ENCODE results near the gene PIK3CD. TPM values are rescaled to one million over a fixed set of nuclear protein-coding genes. Genes with fewer than 3 reads are reported as not detected.
A peak's percentile ranks its signal among the peaks of the same experiment; 100 is the strongest.

PIK3CD gene
- total and polyA plus RNA-seq, 2 of the 4 experiments (the other 2 are of a cell fraction), result 5.0 to 12.1 TPM

DNA sequence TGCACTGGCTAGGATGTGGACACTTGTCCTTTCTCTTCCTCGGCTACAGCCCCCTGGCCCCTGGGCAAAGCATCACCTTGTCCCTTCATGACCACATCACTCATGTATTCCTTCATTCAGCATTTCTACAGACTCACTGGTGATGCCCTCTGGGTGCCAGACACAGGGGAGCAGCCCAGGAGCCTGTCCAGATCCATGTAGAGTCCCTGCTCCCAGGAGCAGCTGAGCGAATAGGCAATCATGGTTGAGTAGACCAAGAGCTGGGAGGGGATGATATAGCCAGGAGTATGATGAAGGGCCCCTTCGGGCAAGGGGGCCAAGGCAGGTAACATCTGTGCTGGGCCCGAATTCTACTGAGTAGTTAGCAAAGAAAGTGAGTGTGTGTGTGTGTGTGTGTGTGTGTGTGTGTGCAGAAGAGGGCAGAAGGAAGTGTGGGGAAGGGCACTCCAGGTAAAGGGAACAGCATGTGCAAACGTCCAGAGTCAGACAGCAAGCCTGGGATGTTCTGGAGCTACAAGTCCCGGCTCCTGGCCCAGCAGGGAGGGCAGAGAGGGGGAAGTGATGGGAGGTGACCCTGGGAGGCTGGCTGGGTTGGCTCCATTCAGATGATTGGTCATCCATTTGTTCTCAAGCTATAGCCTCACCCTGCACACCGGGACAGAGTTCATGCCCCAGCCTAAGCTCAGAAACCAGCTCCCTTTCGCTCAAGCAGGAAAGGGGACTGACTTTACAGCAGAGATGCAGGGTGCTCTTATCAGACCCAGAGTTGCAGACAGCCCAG lies 21.0 kb upstream of the PIK3CD start:
- no peaks in the 10 kb centered on the region for H3K36me3 ChIP-seq (ENCODE audit: control insufficient read depth, insufficient read depth, low read length)
- ChIA-PET CTCF (interaction anchor here (0.6 to 0.7 kb wide), 2 partner anchors 73 to 320 kb away, joined by 3 read pairs; no protein-coding TSS in a partner anchor), POLR2A (ENCODE audit: unreplicated experiment) (no interaction called here)
- intact Hi-C loops (cut with micrococcal nuclease) (no loop called here), dilution Hi-C loops (cut with HindIII; ENCODE audit: low sequenced_read_pairs, unreplicated experiment) (no loop called here), in situ Hi-C loops (cut with MboI; ENCODE audit: low sequenced_read_pairs) (loop anchor here (5.0 kb wide), 1 partner anchor 237 kb away; no protein-coding TSS in a partner anchor)
- no peak overlapping the region for H3K23ac ChIP-seq (ENCODE audit: low read depth, low read length)
- H2BK20ac ChIP-seq (ENCODE audit: low read depth, low read length), result no peak overlapping the region
- no peaks in the 10 kb centered on the region for H4K20me1 ChIP-seq (ENCODE audit: insufficient read depth, low read length)
- H4K91ac ChIP-seq (ENCODE audit: insufficient read depth, low read depth, low read length), result no peak overlapping the region
- H3K4me3 ChIP-seq (ENCODE audit: insufficient read depth, low read depth, low read length), result no peak overlapping the region
- no peak overlapping the region for H4K5ac ChIP-seq (ENCODE audit: low read depth, low read length)
- 89% methylated on average over 5 of the region's 8 CpGs; no CpG with 5 or more reads in 1 of the 2 experiments for WGBS, 2 experiments (ENCODE audit: extremely low coverage in 2 of 2, insufficient read length in 1 of 2)
- no peak overlapping the region for H3K4ac ChIP-seq (ENCODE audit: low read depth, low read length)
- BruUV-seq (replicated peaks), result no TSS peak
- H3K56ac ChIP-seq (ENCODE audit: extremely low read depth, insufficient read depth, low read length), result no peak overlapping the region
- H2AK5ac ChIP-seq (ENCODE audit: low read depth, low read length), result no peak overlapping the region
- H3K9me3 ChIP-seq (ENCODE audit: control insufficient read depth, insufficient read depth, low read length), result peaks cover 3% of the 10 kb centered on the region; the same call in 1 of the 2 replicates
- H3K27me3 ChIP-seq (ENCODE audit: control insufficient read depth, insufficient read depth, low read length), result peaks cover 11% of the 10 kb centered on the region
- peak overlapping the region; percentile 43 for H2AFZ ChIP-seq (replicated peaks; ENCODE audit: low read length, poor library complexity)
- H4K8ac ChIP-seq (ENCODE audit: low read depth in 2 of 2, low read length in 2 of 2), result no peak overlapping the region
- no peaks in the 10 kb centered on the region for H3K9me1 ChIP-seq (ENCODE audit: insufficient read depth, low read length)
- H3K9ac ChIP-seq (ENCODE audit: low read depth, low read length), result no peak overlapping the region
- no peak overlapping the region for H3K27ac ChIP-seq (ENCODE audit: insufficient read depth, low read length)
- no peak overlapping the region for H2BK5ac ChIP-seq (ENCODE audit: low read depth, low read length, poor library complexity, severe bottlenecking)
- no peak for ATAC-seq (ENCODE audit: low read depth)
- H3K4me2 ChIP-seq (ENCODE audit: low read depth, low read length), result no peak overlapping the region
- no peaks in the 10 kb centered on the region for H3K4me1 ChIP-seq (ENCODE audit: control insufficient read depth, insufficient read depth, low read length)
- H2BK15ac ChIP-seq (ENCODE audit: low read depth, low read length), result no peak overlapping the region
- H2BK120ac ChIP-seq (ENCODE audit: low read depth, low read length), result no peak overlapping the region
- no peak overlapping the region for H3K18ac ChIP-seq (ENCODE audit: low read depth, low read length)
- H2AK9ac ChIP-seq (replicated peaks; ENCODE audit: low read depth, low read length, poor library complexity), result peak overlapping the region; percentile 65
- H3K79me1 ChIP-seq (ENCODE audit: low read depth in 1 of 2, low read length in 2 of 2), result no peaks in the 10 kb centered on the region
- no peak overlapping the region for H3K14ac ChIP-seq (replicated peaks; ENCODE audit: low read depth, low read length)
- DNase-seq, result no peak
- TF ChIP-seq, protein P1, sequence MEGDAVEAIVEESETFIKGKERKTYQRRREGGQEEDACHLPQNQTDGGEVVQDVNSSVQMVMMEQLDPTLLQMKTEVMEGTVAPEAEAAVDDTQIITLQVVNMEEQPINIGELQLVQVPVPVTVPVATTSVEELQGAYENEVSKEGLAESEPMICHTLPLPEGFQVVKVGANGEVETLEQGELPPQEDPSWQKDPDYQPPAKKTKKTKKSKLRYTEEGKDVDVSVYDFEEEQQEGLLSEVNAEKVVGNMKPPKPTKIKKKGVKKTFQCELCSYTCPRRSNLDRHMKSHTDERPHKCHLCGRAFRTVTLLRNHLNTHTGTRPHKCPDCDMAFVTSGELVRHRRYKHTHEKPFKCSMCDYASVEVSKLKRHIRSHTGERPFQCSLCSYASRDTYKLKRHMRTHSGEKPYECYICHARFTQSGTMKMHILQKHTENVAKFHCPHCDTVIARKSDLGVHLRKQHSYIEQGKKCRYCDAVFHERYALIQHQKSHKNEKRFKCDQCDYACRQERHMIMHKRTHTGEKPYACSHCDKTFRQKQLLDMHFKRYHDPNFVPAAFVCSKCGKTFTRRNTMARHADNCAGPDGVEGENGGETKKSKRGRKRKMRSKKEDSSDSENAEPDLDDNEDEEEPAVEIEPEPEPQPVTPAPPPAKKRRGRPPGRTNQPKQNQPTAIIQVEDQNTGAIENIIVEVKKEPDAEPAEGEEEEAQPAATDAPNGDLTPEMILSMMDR (conservative IDR thresholded peaks at IDR 0.05; ENCODE audit: low read depth, low read length), result no peak
- no peak for TF ChIP-seq RAD21 (IDR thresholded peaks at IDR 0.05; ENCODE audit: low read length)
- TF ChIP-seq NFE2L2 (IDR thresholded peaks at IDR 0.05; ENCODE audit: low read depth, low read length), result no peak
- TF ChIP-seq CHD1 (IDR thresholded peaks at IDR 0.05; ENCODE audit: low read depth, low read length), result no peak
- TF ChIP-seq RFX5 (IDR thresholded peaks at IDR 0.05; ENCODE audit: low read depth, low read length), result no peak
- no peak for TF ChIP-seq CEBPB (IDR thresholded peaks at IDR 0.05; ENCODE audit: low read depth, low read length)
- TF ChIP-seq, protein P2, sequence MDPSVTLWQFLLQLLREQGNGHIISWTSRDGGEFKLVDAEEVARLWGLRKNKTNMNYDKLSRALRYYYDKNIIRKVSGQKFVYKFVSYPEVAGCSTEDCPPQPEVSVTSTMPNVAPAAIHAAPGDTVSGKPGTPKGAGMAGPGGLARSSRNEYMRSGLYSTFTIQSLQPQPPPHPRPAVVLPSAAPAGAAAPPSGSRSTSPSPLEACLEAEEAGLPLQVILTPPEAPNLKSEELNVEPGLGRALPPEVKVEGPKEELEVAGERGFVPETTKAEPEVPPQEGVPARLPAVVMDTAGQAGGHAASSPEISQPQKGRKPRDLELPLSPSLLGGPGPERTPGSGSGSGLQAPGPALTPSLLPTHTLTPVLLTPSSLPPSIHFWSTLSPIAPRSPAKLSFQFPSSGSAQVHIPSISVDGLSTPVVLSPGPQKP (IDR thresholded peaks at IDR 0.05; ENCODE audit: borderline replicate concordance, low read depth, low read length), result no peak
- no peak for TF ChIP-seq RCOR1 (IDR thresholded peaks at IDR 0.05; ENCODE audit: insufficient replicate concordance, low read length)
- TF ChIP-seq POLR2A (IDR thresholded peaks at IDR 0.05; ENCODE audit: low read depth, low read length), result no peak
- TF ChIP-seq FOS (IDR thresholded peaks at IDR 0.05; ENCODE audit: low read depth, low read length), result no peak
- TF ChIP-seq MAZ (IDR thresholded peaks at IDR 0.05; ENCODE audit: borderline replicate concordance, low read depth, low read length), result no peak
- no peak for TF ChIP-seq MXI1 (IDR thresholded peaks at IDR 0.05; ENCODE audit: borderline replicate concordance, low read depth, low read length)
- no peak for TF ChIP-seq BHLHE40 (IDR thresholded peaks at IDR 0.05; ENCODE audit: low read depth, low read length)
- TF ChIP-seq, protein P3, sequence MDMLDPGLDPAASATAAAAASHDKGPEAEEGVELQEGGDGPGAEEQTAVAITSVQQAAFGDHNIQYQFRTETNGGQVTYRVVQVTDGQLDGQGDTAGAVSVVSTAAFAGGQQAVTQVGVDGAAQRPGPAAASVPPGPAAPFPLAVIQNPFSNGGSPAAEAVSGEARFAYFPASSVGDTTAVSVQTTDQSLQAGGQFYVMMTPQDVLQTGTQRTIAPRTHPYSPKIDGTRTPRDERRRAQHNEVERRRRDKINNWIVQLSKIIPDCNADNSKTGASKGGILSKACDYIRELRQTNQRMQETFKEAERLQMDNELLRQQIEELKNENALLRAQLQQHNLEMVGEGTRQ (IDR thresholded peaks at IDR 0.05; ENCODE audit: low read depth, low read length), result no peak
- no peak for TF ChIP-seq MAFK (IDR thresholded peaks at IDR 0.05; ENCODE audit: low read depth, low read length)

Measured in IMR-90 (cell line).